Measurements from ENCODE around the gene CTAGE6.
"Not testable (repeated sequence)": the region's sequence is repeated elsewhere in the genome, so short reads cannot be mapped to it uniquely, and the experiment has no call there.

DNA sequence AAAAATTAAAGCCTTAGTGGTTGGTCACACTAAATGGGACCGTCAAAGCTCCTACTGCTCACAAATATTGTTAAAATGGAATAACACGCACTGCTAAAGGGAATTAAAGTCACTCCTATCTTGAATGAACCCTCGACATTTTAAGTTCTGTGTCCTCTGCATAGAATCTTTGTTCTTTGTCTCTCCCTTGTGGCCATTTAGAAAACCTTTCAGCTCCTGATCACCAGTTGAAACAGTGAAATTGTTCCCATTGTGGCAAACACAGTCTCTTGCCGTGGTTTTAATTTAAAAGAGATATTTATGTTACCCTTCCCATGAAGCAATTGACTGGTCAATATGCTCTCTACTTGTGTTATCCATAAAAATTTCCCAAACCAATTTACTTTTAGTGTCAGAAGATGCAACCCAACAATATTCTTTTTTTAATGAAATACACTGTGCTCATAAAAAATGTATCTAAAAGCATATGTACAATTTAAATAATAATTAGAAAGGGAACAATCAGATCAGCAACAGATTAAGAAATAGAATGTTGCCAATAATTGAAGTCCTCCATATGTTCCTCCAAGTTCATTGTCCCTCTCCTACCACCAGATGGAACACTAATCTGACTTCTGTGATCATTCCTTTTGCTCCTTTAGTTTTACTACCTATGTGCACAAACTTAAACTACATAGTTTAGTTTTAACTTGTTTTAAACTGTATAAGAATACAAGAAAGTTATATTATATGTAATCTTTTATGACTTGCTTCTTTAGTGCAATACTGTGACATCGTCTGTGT lies 20.3 kb downstream of the CTAGE6 start:
- TF ChIP-seq, protein P1, sequence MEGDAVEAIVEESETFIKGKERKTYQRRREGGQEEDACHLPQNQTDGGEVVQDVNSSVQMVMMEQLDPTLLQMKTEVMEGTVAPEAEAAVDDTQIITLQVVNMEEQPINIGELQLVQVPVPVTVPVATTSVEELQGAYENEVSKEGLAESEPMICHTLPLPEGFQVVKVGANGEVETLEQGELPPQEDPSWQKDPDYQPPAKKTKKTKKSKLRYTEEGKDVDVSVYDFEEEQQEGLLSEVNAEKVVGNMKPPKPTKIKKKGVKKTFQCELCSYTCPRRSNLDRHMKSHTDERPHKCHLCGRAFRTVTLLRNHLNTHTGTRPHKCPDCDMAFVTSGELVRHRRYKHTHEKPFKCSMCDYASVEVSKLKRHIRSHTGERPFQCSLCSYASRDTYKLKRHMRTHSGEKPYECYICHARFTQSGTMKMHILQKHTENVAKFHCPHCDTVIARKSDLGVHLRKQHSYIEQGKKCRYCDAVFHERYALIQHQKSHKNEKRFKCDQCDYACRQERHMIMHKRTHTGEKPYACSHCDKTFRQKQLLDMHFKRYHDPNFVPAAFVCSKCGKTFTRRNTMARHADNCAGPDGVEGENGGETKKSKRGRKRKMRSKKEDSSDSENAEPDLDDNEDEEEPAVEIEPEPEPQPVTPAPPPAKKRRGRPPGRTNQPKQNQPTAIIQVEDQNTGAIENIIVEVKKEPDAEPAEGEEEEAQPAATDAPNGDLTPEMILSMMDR (conservative IDR thresholded peaks at IDR 0.05), result peak; percentile 87
- TF ChIP-seq EZH2 (IDR thresholded peaks at IDR 0.05; ENCODE audit: low read depth), result not testable (repeated sequence)
